Lung (tissue), 12 donors: ENCODE results near the gene KITLG. TPM values are rescaled to one million over a fixed set of nuclear protein-coding genes. Genes with fewer than 3 reads are reported as not detected.
A peak's percentile ranks its signal among the peaks of the same experiment; 100 is the strongest.

Experiments
- ATAC-seq: fragments of 200-7000 bp; cut with Tn5 transposase; one replicate; pipeline ENCODE4 v1.9.1; 2020; ENCODE audit warnings: moderate number of reproducible peaks; ENCODE audit not compliant: insufficient read depth, low FRiP score
- DNase-seq, 3 donors: peaks; one replicate each; pipeline ENCODE4 v3.0.0-alpha.2; 2013 to 2017
- H3K27ac ChIP-seq, 2 donors: one replicate each; pipeline ENCODE4 v1.5.1; 2013; ENCODE audit warnings: mild to moderate bottlenecking in 2 of 2, moderate library complexity in 2 of 2, control low read depth in 1 of 2, inconsistent platforms in 1 of 2, low read depth in 1 of 2, low read length in 1 of 2
- H3K27me3 ChIP-seq, 3 donors: one replicate each; pipeline ENCODE4 v1.5.1; 2013; ENCODE audit warnings: low read length in 2 of 3; ENCODE audit not compliant: control insufficient read depth in 3 of 3, insufficient read depth in 3 of 3
- H3K36me3 ChIP-seq, 4 donors: one replicate each; pipeline ENCODE4 v1.5.1; 2013; ENCODE audit warnings: low read length in 4 of 4, mild to moderate bottlenecking in 1 of 4, moderate library complexity in 1 of 4; ENCODE audit not compliant: control insufficient read depth in 4 of 4, insufficient read depth in 4 of 4
- H3K4me1 ChIP-seq, 5 donors: one replicate each; pipeline ENCODE4 v1.5.1; 2013; ENCODE audit warnings: low read length in 5 of 5, mild to moderate bottlenecking in 2 of 5, moderate library complexity in 1 of 5; ENCODE audit not compliant: control insufficient read depth in 5 of 5, insufficient read depth in 5 of 5
- H3K4me3 ChIP-seq: one replicate; pipeline ENCODE4 v1.5.1; 2013; ENCODE audit warnings: mild to moderate bottlenecking, control low read depth, moderate library complexity
- H3K9ac ChIP-seq, 2 donors: one replicate each; pipeline ENCODE4 v1.5.1; 2013; ENCODE audit warnings: low read length in 2 of 2, control low read depth in 1 of 2; ENCODE audit not compliant: insufficient read depth in 1 of 2
- H3K9me3 ChIP-seq, 4 donors: one replicate each; pipeline ENCODE4 v1.5.1; 2013; ENCODE audit warnings: low read length in 3 of 4, mild to moderate bottlenecking in 1 of 4, moderate library complexity in 1 of 4; ENCODE audit not compliant: control insufficient read depth in 4 of 4, insufficient read depth in 3 of 4
- CTCF ChIP-seq: IDR thresholded peaks from 2 replicates; pipeline ENCODE4 v1.5.1; 2012; ENCODE audit warnings: mild to moderate bottlenecking; ENCODE audit errors: control extremely low read depth, extremely low read depth
- WGBS, 2 donors: extraction: QIAGEN DNeasy Blood & Tissue Kit; methylation state at CpG; one replicate each; pipeline ENCODE4 v1.1.7; 2013; 5-methylcytosine and 5-hydroxymethylcytosine counted together
- polyA plus RNA-seq, 2 donors: library from polyadenylated mRNA; stranded (reverse); fragments of 200-250 nt; gene quantifications; one replicate each; pipeline ENCODE4 v1.2.1, GENCODE V29; 2013
- total RNA-seq, 2 donors: library from RNA; depleted of rRNA in 1 of 2; stranded (reverse); fragments of >200 nt in 1 of 2; gene quantifications; one replicate each; pipeline ENCODE4 v1.2.1, GENCODE V29; 2014 to 2021
- donor health status: control.
- donor health status: control.
- donor health status: Bipolar disorder and iron deficiency.
- donor health status: healthy.
- donor health status: DM: yes; HTN: yes; CAD: no.

Gene KITLG
- total and polyA plus RNA-seq, 4 donors = 13.7 to 142 (median 38.2) TPM

DNA sequence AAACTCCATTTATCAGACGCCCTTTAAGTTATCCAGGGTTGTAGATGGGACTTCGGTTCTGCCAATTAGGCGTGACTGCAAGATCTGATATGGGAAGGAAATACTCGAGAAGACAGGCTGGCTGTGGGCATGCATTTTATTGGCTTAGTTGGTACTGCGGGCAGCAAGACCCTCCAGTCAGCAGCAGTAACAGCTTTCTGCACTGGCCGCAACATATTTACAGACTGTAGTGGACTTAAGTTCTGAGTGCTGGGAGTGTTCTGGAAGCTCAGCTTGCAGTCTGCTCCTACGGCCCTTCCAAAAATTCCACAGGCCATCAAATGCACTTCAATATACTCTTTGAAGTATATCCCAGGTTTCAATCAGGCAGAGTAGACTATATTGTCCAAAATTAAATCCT, 21.1 kb downstream of the KITLG start:
- Histone ChIP-seq H3K27me3 (no peaks in the 10 kb centered on the region), H3K9ac (no peak overlapping the region), H3K9me3 (no peaks in the 10 kb centered on the region), H3K27ac (peak overlapping the region in 1 of 2 donors; percentile 59), H3K4me3 (no peak overlapping the region), H3K36me3 (peaks cover 0 to 2% (median 0%) of the 10 kb centered on the region in 4 donors), H3K4me1 (peaks cover 0 to 22% (median 4%) of the 10 kb centered on the region in 5 donors)
- TF ChIP-seq CTCF = no peak
- ATAC-seq (no peak), DNase-seq (peak in 1 of 3 donors; percentile 23)
- 55 to 79% methylated on average over 7 of the region's 7 CpGs for WGBS, 2 donors

GRCh38 chr12:88558340-88558867, 21.9 kb downstream of the KITLG start:
- no peak for ATAC-seq
- no peaks in the 10 kb centered on the region for H3K9me3 ChIP-seq
- H3K36me3 ChIP-seq = peaks cover 0 to 2% (median 0%) of the 10 kb centered on the region in 4 donors
- no peak overlapping the region for H3K27ac ChIP-seq
- peak in 1 of 3 donors; percentile 20 for DNase-seq
- no peak overlapping the region for H3K9ac ChIP-seq
- H3K4me3 ChIP-seq = no peak overlapping the region
- 66 to 85% methylated on average over 3 of the region's 3 CpGs for WGBS, 2 donors
- peaks cover 0 to 26% (median 4%) of the 10 kb centered on the region in 5 donors for H3K4me1 ChIP-seq
- no peak for TF ChIP-seq CTCF
- no peaks in the 10 kb centered on the region for H3K27me3 ChIP-seq

GRCh38 chr12:88556213-88556774, 24.0 kb downstream of the KITLG start:
- ATAC-seq (no peak), DNase-seq (no peak)
- H3K4me1 ChIP-seq = peaks cover 0 to 31% (median 9%) of the 10 kb centered on the region in 5 donors
- no peaks in the 10 kb centered on the region for H3K27me3 ChIP-seq
- no peak overlapping the region for H3K9ac ChIP-seq
- no peaks in the 10 kb centered on the region for H3K36me3 ChIP-seq
- H3K27ac ChIP-seq = no peak overlapping the region
- H3K4me3 ChIP-seq = no peak overlapping the region
- no peaks in the 10 kb centered on the region for H3K9me3 ChIP-seq
- TF ChIP-seq CTCF = no peak
- 76 to 77% methylated on average over 2 of the region's 2 CpGs for WGBS, 2 donors
